NCI-H82 treated with DMSO at 0.1 percent for 48 hours (cell line): ENCODE results near the gene SLC25A42.

ENCODE experiments used
- DNase-seq: peaks from one replicate; lab custom pipeline; 2025; ENCODE audit not compliant: unreplicated experiment; lab: John Stamatoyannopoulos, UW

Gene SLC25A42

GRCh38 chr19:19159534-19159933 lies 95.7 kb downstream of the SLC25A42 start:
- DNase-seq = no peak

- DNase-seq = no peak
These were observed 96.8 kb downstream of the SLC25A42 start for GRCh38 chr19:19160461-19161035.

- DNase-seq = no peak
These were observed 98.7 kb downstream of the SLC25A42 start for GRCh38 chr19:19162495-19162894.
